MM.1S (cell line): ENCODE measurements around the gene LARP6.

Experiments used
- DNase-seq: peaks from one replicate; pipeline ENCODE4 v3.0.0-alpha.2; 2015
- H2AFZ ChIP-seq: fragments of 300-600 bp; sonication (generic); 2 replicates; pipeline ENCODE4 v1.6.0; 2016; ENCODE audit warnings: antibody characterized with exemption, low read length
- H3F3A ChIP-seq: fragments of 300-600 bp; sonication (generic); 2 replicates; pipeline ENCODE4 v1.6.1; 2016; ENCODE audit warnings: mild to moderate bottlenecking, antibody characterized with exemption, low read length, moderate library complexity, mixed read lengths; ENCODE audit not compliant: insufficient read depth
- H3K27ac ChIP-seq: fragments of 300-600 bp; sonication (generic); 2 replicates; pipeline ENCODE4 v1.5.1; 2016; ENCODE audit warnings: mild to moderate bottlenecking, low read length
- H3K27me3 ChIP-seq: fragments of 300-600 bp; sonication (generic); replicated peaks from 2 replicates; pipeline ENCODE4 v1.6.0; 2016; ENCODE audit warnings: low read length; ENCODE audit not compliant: insufficient read depth
- H3K36me3 ChIP-seq: fragments of 300-600 bp; sonication (generic); replicated peaks from 2 replicates; pipeline ENCODE4 v1.6.1; 2016; ENCODE audit warnings: mild to moderate bottlenecking, low read length, mixed read lengths; ENCODE audit not compliant: insufficient read depth
- H3K4me1 ChIP-seq: fragments of 300-600 bp; sonication (generic); 2 replicates; pipeline ENCODE4 v1.6.1; 2016; ENCODE audit warnings: low read length, mixed read lengths
- H3K4me2 ChIP-seq: fragments of 300-600 bp; sonication (generic); 2 replicates; pipeline ENCODE4 v1.6.0; 2016; ENCODE audit warnings: low read depth, low read length
- H3K4me3 ChIP-seq: fragments of 300-600 bp; sonication (generic); 2 replicates; pipeline ENCODE4 v1.5.1; 2016; ENCODE audit warnings: low read length, mixed read lengths
- H3K79me2 ChIP-seq: fragments of 300-600 bp; sonication (generic); 2 replicates; pipeline ENCODE4 v1.6.1; 2016; ENCODE audit warnings: mixed run types, low read length, mixed read lengths
- H3K9ac ChIP-seq: fragments of 300-600 bp; sonication (generic); 2 replicates; pipeline ENCODE4 v1.6.1; 2016; ENCODE audit warnings: low read length, mixed read lengths
- H3K9me2 ChIP-seq: fragments of 300-600 bp; sonication (generic); replicated peaks from 2 replicates; pipeline ENCODE4 v1.6.1; 2016; ENCODE audit warnings: mild to moderate bottlenecking, low read length, mixed read lengths; ENCODE audit not compliant: insufficient read depth
- H3K9me3 ChIP-seq: fragments of 300-600 bp; sonication (generic); replicated peaks from 2 replicates; pipeline ENCODE4 v1.6.1; 2016; ENCODE audit warnings: mild to moderate bottlenecking, low read length, mixed read lengths; ENCODE audit not compliant: insufficient read depth
- H4K20me1 ChIP-seq: fragments of 300-600 bp; sonication (generic); 2 replicates; pipeline ENCODE4 v1.6.1; 2016; ENCODE audit warnings: mild to moderate bottlenecking, low read length, moderate library complexity, mixed read lengths; ENCODE audit not compliant: insufficient read depth
- EZH2 ChIP-seq: fragments of 300-600 bp; sonication (generic); optimal IDR thresholded peaks from 2 replicates; pipeline ENCODE3; 2017; ENCODE audit warnings: low read depth, mild to moderate bottlenecking, antibody characterized with exemption, low read length, mixed read lengths
- EZH2phosphoT487 ChIP-seq: fragments of 300-600 bp; sonication (generic); IDR thresholded peaks from 2 replicates; pipeline ENCODE4 v1.6.1; 2018; ENCODE audit warnings: antibody characterized with exemption, low read length
- TF ChIP-seq, protein P1 (sequence below): fragments of 300-600 bp; sonication (generic); IDR thresholded peaks from 2 replicates; pipeline ENCODE4 v1.5.1; 2016; ENCODE audit warnings: antibody characterized with exemption, low read length, mixed read lengths

Gene LARP6

GRCh38 chr15:70879401-70879800 lies 25.4 kb upstream of the LARP6 start:
- TF ChIP-seq, protein P1, sequence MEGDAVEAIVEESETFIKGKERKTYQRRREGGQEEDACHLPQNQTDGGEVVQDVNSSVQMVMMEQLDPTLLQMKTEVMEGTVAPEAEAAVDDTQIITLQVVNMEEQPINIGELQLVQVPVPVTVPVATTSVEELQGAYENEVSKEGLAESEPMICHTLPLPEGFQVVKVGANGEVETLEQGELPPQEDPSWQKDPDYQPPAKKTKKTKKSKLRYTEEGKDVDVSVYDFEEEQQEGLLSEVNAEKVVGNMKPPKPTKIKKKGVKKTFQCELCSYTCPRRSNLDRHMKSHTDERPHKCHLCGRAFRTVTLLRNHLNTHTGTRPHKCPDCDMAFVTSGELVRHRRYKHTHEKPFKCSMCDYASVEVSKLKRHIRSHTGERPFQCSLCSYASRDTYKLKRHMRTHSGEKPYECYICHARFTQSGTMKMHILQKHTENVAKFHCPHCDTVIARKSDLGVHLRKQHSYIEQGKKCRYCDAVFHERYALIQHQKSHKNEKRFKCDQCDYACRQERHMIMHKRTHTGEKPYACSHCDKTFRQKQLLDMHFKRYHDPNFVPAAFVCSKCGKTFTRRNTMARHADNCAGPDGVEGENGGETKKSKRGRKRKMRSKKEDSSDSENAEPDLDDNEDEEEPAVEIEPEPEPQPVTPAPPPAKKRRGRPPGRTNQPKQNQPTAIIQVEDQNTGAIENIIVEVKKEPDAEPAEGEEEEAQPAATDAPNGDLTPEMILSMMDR: no peak
- TF ChIP-seq EZH2 (no peak), EZH2phosphoT487 (no peak)
- Histone ChIP-seq H3K36me3 (no peaks in the 10 kb centered on the region), H3K9me3 (no peaks in the 10 kb centered on the region), H2AFZ (no peak overlapping the region), H3K4me3 (no peak overlapping the region), H3K79me2 (no peaks in the 10 kb centered on the region), H3F3A (peaks cover 8% of the 10 kb centered on the region; the same call in 1 of the 2 replicates), H3K4me1 (peaks cover 21% of the 10 kb centered on the region), H3K4me2 (no peak overlapping the region), H4K20me1 (no peaks in the 10 kb centered on the region), H3K9me2 (no peaks in the 10 kb centered on the region), H3K27ac (no peak overlapping the region), H3K9ac (no peak overlapping the region), H3K27me3 (no peaks in the 10 kb centered on the region)
- no peak for DNase-seq

DNA sequence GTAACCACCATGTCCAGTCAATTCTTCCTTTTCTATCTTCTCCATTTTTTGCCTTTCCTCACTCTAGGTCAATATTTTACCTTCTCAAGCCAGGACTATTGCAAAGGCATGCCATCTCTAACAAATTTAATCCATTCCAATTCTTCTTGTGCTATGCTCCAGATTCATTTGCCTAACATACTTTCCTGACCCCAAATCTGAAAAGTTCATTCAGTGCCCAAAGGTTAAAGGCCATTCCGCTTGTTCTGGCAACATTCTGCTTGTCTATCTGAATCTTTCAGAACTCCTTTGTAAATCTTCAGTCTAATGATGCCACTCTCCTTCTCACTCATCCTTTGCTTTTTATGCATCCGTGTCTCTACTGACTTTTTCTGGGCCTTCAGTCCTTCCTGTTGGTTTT lies 22.7 kb upstream of the LARP6 start:
- H3K27ac ChIP-seq: no peak overlapping the region
- no peaks in the 10 kb centered on the region for H3K27me3 ChIP-seq
- no peaks in the 10 kb centered on the region for H3K79me2 ChIP-seq
- H3K9ac ChIP-seq: no peak overlapping the region
- peaks cover 8% of the 10 kb centered on the region; the same call in 1 of the 2 replicates for H3F3A ChIP-seq
- H2AFZ ChIP-seq: no peak overlapping the region
- no peak for DNase-seq
- H3K9me2 ChIP-seq: no peaks in the 10 kb centered on the region
- H4K20me1 ChIP-seq: no peaks in the 10 kb centered on the region
- H3K36me3 ChIP-seq: no peaks in the 10 kb centered on the region
- no peak overlapping the region for H3K4me3 ChIP-seq
- no peaks in the 10 kb centered on the region for H3K9me3 ChIP-seq
- H3K4me1 ChIP-seq: peaks cover 21% of the 10 kb centered on the region
- TF ChIP-seq, protein P1: no peak
- no peak for TF ChIP-seq EZH2phosphoT487
- TF ChIP-seq EZH2: no peak
- peak overlapping the region; percentile 15 for H3K4me2 ChIP-seq

- Histone ChIP-seq H3K27me3 (no peaks in the 10 kb centered on the region), H3F3A (peaks cover 8% of the 10 kb centered on the region; the same call in 1 of the 2 replicates), H3K36me3 (no peaks in the 10 kb centered on the region), H3K4me1 (peaks cover 21% of the 10 kb centered on the region), H3K79me2 (no peaks in the 10 kb centered on the region), H3K9me2 (no peaks in the 10 kb centered on the region), H3K9ac (no peak overlapping the region), H3K27ac (peak overlapping the region; percentile 3; the same call in 1 of the 2 replicates), H4K20me1 (no peaks in the 10 kb centered on the region), H2AFZ (no peak overlapping the region), H3K4me3 (no peak overlapping the region), H3K4me2 (peak overlapping the region; percentile 15), H3K9me3 (no peaks in the 10 kb centered on the region)
- TF ChIP-seq, protein P1: no peak
- TF ChIP-seq EZH2: no peak
- TF ChIP-seq EZH2phosphoT487: no peak
- DNase-seq: peak; percentile 54
Measured at GRCh38 chr15:70876011-70876410, 22.1 kb upstream of the LARP6 start.
